GM12891 (cell line): Measurements from ENCODE around the gene ZNF514.
"Not testable (repeated sequence)": the region's sequence is repeated elsewhere in the genome, so short reads cannot be mapped to it uniquely, and the experiment has no call there.

Experiments used
- DNase-seq: peaks from one replicate; pipeline ENCODE4 v3.0.0; 2011; ENCODE audit warnings: low spot score; ENCODE audit not compliant: insufficient read length
- FAIRE-seq: peaks from 2 replicates; lab custom pipeline; 2011; peaks lifted over from hg19 to GRCh38; lab: Jason Lieb, UNC
- PAX5 ChIP-seq: IDR thresholded peaks from 2 replicates; pipeline ENCODE4 v1.6.1; 2011; ENCODE audit warnings: low read length, moderate library complexity, mild to moderate bottlenecking; ENCODE audit not compliant: insufficient read depth, severe bottlenecking
- POLR2A ChIP-seq: IDR thresholded peaks from 2 replicates; pipeline ENCODE4 v1.6.1; 2011; ENCODE audit warnings: low read depth, low read length, control low read depth
- POLR2AphosphoS5 ChIP-seq: IDR thresholded peaks from 2 replicates; pipeline ENCODE4 v1.6.1; 2011; ENCODE audit warnings: low read depth, low read length, control low read depth
- POU2F2 ChIP-seq: IDR thresholded peaks from 2 replicates; pipeline ENCODE4 v1.6.1; 2011; ENCODE audit warnings: low read depth, mild to moderate bottlenecking, control low read depth, low read length, moderate library complexity
- SPI1 ChIP-seq: IDR thresholded peaks from 2 replicates; pipeline ENCODE4 v1.6.1; 2011; ENCODE audit warnings: low read depth, low read length, control low read depth
- TAF1 ChIP-seq: IDR thresholded peaks from 2 replicates; pipeline ENCODE4 v1.6.1; 2011; ENCODE audit warnings: low read depth, low read length, control low read depth

The ZNF514 gene

GRCh38 chr2:95099910-95100309, 59.7 kb downstream of the ZNF514 start:
- DNase-seq (no peak), FAIRE-seq (no peak)
- no peak for TF ChIP-seq SPI1
- TF ChIP-seq PAX5: no peak
- no peak for TF ChIP-seq TAF1
- TF ChIP-seq POLR2A: no peak
- TF ChIP-seq POU2F2: no peak
- no peak for TF ChIP-seq POLR2AphosphoS5

- not testable (repeated sequence) for FAIRE-seq, DNase-seq
Measured at GRCh38 chr2:95098273-95098672, 61.4 kb downstream of the ZNF514 start.
